Activated naive CD8-positive, alpha-beta T cell treated with anti-CD3 and anti-CD28 coated beads, Interleukin-2, amount 50 U/mL, for 16 hours (primary cell): Measurements from ENCODE around the gene SCFD2.
"Not testable (repeated sequence)": the region's sequence is repeated elsewhere in the genome, so short reads cannot be mapped to it uniquely, and the experiment has no call there.

Source experiments
- DNase-seq: peaks from one replicate; pipeline ENCODE4 v3.0.0-alpha.2; 2020; ENCODE audit warnings: low read depth, low spot score

Gene SCFD2

GRCh38 chr4:53191997-53192396, 173.9 kb downstream of the SCFD2 start:
- no peak for DNase-seq

GRCh38 chr4:53189011-53189410, 176.8 kb downstream of the SCFD2 start:
- DNase-seq: no peak

- no peak for DNase-seq
These were observed 179.0 kb downstream of the SCFD2 start for GRCh38 chr4:53186714-53187358.

DNA sequence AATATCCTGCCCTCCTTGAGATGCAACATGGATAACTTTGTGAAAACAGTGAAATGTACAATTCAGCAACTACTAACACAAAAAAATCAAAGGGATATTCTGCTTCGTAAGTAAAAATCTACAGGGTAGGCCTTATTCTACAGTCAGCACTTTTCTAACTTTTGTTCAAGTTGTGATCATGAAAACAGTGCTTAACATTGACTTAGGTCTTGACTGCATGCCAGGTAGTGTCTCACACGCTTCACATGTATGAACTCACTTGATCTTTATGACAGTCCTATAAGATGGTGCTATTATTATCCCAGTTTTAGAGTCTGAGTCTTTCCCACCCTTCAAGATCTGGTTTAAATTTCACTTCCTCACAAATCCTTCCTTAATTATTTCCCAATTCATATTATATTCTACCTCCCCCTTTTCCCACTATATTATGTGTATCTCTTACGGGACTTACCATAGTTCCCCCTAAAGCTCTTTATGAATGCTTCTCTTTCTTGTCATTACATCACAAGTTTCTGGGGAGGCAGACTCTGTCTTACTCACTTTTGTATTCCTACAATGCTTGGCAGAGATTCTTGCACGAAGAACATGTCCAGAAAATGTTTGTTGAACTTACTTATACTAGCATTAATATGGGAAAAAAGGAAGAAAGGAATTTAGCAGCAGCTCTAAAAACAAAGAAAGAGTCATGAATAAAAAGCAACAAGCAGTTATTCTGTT, 179.8 kb downstream of the SCFD2 start:
- DNase-seq: no peak

DNA sequence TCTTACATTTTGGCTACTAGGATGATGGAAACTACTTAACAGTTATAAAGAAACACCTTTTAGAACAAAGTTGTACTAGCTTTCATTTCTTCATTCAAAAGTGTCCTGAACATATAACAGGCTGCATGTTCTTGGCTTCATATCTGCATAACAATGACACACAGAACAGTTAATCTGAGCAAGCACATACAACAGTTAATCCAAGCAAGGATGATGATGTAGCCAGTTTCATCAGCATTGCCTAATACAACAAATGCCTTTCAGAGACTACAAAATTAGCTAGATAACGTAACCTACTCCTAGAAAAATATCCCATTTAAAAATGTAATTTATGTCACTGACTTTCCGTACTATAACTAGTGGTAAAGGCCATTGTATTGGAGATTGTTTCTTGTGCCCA, 182.1 kb downstream of the SCFD2 start:
- DNase-seq: no peak

DNA sequence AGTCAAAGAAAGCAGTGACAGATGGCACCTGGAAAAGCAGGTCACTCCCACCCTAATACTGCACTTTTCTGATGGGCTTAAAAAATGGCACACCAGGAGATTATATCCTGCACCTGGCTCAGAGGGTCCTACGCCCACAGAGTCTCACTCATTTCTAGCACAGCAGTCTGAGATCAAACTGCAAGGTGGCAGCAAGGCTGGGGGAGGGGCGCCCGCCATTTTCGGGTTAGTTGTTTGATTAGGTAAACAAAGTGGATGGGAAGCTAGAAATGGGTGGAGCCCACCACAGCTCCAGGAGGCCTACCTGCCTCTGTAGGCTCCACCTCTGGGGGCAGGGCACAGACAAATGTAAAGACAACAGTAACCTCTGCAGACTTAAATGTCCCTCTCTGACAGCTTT, 188.1 kb downstream of the SCFD2 start:
- not testable (repeated sequence) for DNase-seq

GRCh38 chr4:53175640-53176039, 190.2 kb downstream of the SCFD2 start:
- DNase-seq: no peak

- no peak for DNase-seq
These were observed 191.0 kb downstream of the SCFD2 start for GRCh38 chr4:53174823-53175222.

GRCh38 chr4:53173576-53173975, 192.3 kb downstream of the SCFD2 start:
- no peak for DNase-seq

DNA sequence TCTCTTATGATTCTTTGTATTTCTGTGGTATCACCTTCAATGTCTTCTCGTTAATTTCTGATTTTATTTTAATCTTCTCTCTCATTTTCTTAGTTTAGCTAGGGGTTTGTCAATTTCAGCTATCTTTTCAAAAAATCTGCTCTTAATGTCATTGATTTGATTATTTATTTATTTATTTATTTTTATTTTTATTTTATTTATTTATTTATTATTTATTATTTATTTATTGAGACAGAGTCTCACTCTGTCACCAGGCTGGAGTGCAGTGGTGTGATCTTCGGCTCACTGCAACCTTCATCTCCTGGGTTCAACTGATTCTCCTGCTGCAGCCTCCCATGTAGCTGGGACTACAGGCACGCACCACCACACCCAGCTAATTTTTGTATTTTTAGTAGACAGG, 194.1 kb downstream of the SCFD2 start:
- no peak for DNase-seq

- no peak for DNase-seq
These were observed 195.9 kb downstream of the SCFD2 start for GRCh38 chr4:53169695-53170617.

DNA sequence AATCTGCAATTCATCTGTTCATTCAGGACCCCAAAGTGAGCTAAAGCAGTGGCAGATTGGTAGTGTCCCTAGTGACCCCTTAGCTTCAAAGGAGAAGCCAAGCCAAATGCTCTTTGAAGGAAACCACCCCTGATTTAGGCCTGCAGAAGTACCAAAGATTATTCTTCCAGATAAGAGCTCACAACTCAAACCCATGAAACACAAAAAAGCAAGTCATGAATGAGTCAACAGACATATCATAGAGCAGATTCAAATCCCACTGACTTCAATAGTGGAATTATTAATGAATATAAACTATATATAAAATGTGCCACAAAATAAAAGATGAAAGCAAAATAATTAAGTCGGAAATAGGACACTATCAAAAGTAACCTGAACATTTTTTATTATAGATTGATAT, 197.6 kb downstream of the SCFD2 start:
- no peak for DNase-seq

DNA sequence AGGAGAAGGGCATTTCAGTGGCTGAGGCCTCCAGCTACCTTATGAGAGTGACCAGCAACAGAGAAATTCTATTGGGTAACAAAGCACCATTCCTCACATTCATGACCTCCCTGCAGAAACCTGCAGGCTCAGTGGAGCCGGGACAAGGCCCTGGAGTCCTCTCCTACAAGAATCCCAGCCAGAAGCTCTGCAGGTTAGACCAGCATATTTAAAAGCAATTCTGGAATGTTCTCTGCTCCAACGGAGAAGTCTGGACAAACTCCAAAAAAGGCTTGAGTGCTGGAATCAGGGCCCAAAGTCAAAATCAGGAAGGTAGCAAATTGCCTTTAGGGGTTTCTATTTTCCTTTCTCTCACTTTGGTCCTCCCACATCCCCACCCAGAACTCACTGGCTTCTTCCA, 202.9 kb downstream of the SCFD2 start:
- DNase-seq: no peak

- DNase-seq: no peak
These were observed 204.0 kb downstream of the SCFD2 start for GRCh38 chr4:53161787-53162433.

DNA sequence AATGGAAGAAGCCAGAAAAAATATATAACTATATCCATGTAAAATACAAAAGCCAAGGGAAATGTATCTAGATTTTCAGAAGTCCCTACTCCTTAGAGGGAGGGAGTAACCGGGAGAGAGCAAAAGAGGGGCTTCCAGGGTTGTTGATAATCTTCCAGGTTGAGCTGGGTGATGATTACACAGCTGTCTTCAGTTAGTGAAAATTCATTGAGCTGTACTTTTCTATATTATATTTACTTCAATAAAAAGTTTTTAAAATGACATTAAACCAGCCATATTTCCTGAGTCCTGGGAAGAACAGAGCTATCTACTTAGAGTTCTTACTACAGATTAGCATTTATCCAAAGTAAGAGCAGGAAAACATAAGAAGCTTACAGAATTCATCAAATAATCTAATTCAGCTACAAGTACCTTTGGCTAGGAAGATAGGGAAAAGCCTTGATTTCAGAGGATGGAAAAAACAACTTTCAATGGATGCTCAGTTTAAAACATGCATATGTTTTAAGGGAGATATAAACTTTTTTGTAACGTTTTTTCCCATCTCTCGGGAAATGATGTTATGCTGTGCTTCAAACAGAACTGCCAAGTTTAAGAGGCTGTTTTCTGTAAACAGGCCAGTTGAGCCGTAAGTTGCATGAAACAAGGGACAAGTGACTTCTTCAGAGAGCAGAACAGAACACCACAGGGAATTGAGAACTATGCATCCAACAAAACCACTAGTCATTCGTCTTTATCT, 204.6 kb downstream of the SCFD2 start:
- DNase-seq: no peak

DNA sequence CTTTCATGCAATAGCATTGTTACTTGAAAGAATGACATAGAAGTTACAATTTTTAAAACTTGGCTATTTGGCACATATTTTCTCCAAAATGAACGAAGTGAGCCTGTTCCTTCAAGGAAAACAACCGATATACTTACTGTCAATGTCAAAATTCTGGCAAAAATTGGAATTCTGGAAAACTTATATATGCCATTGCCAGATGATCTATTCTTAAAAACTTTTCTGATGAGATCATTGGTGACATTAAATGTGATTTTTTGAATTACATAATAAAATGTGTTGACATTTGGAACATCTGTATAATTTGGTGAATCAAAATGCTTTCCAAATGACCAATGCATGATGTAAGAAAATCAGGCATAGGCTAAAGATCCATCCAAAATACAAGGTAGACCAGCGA, 209.0 kb downstream of the SCFD2 start:
- DNase-seq: no peak

DNA sequence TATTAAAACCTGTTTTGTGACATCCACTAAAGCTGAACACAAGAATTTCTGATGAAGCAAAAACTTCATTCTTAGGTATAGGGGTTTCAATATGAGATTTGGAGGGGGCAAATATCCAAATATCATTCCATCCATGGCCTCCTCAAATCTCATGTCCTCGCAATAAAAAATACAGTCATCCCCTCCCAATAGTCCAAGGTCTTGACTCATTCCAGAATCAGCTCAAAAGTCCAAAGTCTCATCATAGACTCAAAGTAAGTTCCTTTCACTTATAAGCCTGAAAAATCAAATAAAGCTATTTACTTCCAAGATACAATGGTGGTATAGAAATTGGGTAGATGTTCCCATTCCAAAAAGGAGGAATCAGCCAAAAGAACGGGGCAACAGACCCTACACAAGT, 213.4 kb downstream of the SCFD2 start:
- no peak for DNase-seq

DNA sequence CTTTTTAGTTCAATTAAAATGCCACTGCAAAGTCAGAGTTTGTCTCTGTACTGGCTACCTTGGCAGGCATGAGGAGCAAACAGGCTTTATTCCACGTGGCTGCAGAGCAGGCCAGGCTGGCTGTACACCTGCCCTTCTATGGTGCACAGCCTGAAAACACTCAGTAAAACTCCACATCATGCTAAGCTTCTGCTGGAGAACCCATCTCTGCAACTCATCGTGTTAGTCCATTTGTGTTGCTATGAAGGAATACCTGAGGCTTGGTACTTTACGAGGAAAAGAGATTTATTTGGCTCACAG, 214.4 kb downstream of the SCFD2 start:
- no peak for DNase-seq

DNA sequence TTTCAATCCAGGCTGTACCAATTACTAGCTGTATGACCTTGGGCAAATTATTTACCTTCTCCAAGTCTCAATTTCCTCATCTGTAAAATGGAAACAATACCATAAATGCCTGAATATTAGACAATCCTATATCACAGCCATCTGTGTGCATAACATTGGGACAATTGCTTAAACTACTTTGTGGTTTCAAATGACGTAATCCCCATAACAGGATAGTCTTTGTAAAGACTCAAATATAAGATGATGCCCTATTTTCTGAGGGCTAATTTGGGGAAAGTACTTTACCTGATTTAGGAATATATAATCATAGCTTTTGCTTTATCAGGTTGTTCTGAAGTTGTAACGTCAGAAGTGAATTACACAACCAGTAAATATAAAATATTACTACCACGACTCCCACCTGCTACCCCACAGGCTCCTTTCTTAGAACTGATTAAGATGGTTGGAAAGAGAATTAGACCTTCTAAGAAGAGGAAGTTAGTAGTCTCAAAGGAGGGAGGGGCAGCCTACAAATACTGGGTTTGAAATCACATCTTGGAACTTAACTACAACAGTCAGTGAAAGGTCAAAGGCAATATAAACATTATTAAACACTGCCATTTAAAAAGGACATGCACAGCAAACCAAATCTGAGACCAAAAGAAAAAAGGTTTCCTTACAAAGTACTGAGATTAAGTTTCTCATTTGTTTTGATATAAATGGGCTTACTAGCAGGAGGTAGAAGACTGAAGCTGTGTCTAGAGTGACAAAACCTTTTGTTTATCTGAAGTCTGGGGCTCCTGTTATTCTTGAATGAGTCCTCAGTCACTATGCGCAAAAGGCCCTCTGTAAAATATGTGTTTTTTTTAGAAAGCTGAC, 215.0 kb downstream of the SCFD2 start:
- no peak for DNase-seq

DNA sequence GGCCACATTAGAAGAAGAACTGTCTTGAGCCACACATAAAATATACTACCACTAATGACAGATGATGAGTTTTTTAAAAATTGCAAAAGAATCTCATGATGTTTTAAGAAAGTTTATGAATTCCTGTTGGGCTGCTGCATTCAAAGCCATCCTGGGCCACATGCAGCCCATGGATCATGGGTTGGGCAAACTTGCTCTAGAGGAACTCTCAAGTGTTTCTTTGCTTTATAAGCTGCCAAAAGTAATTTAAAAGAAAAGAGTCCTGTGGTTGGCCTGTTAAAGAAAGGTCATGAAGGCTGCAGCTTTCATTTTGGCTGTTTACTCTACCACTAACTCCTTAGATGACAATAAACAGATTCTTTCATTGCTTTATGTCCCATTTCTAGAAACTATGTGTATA, 218.2 kb downstream of the SCFD2 start:
- DNase-seq: no peak

GRCh38 chr4:53147197-53147596, 218.7 kb downstream of the SCFD2 start:
- DNase-seq: no peak
